Activated naive CD4-positive, alpha-beta T cell treated with anti-CD3 and anti-CD28 coated beads, Interleukin-2, amount 50 U/mL, for 72 hours (primary cell): Measurements from ENCODE around the gene RASGRP3. TPM values are rescaled to one million over a fixed set of nuclear protein-coding genes. Genes with fewer than 3 reads are reported as not detected.

Experiments used
- ATAC-seq, 2 donors: fragments of 150-1000 bp; cut with Tn5 transposase; 2 replicates each; pipeline ENCODE4 v1.10.0; 2021; ENCODE audit warnings: mild to moderate bottlenecking in 2 of 2, moderate library complexity in 2 of 2
- DNase-seq, 2 donors: peaks; one replicate each; pipeline ENCODE4 v3.0.0; 2021 to 2022; ENCODE audit warnings: low spot score in 2 of 2
- H3K27ac Mint-ChIP-seq, 2 donors: one replicate each; pipeline ENCODE4 v1.8.0; 2022; ENCODE audit warnings: mild to moderate bottlenecking in 2 of 2, mixed read lengths in 2 of 2
- H3K36me3 Mint-ChIP-seq, 2 donors: one replicate each; pipeline ENCODE4 v1.8.0; 2022; ENCODE audit warnings: mixed read lengths in 2 of 2
- H3K9me3 Mint-ChIP-seq, 2 donors: one replicate each; pipeline ENCODE4 v1.8.0; 2022; ENCODE audit warnings: mixed read lengths in 2 of 2
- total RNA-seq, 2 donors: library from RNA; stranded (reverse); gene quantifications; one replicate each; pipeline ENCODE4 v1.2.3, GENCODE V29; 2022

RASGRP3 gene
- total RNA-seq, 2 donors from 2014 or later = 2.5 to 2.8 TPM

GRCh38 chr2:33577084-33577483 lies 100.6 kb downstream of the RASGRP3 start:
- Mint-ChIP-seq H3K9me3 (no peaks in the 10 kb centered on the region), H3K27ac (no peak overlapping the region), H3K36me3 (peaks cover 1 to 7% of the 10 kb centered on the region in 2 donors)
- DNase-seq = no peak
- ATAC-seq = no peak

DNA sequence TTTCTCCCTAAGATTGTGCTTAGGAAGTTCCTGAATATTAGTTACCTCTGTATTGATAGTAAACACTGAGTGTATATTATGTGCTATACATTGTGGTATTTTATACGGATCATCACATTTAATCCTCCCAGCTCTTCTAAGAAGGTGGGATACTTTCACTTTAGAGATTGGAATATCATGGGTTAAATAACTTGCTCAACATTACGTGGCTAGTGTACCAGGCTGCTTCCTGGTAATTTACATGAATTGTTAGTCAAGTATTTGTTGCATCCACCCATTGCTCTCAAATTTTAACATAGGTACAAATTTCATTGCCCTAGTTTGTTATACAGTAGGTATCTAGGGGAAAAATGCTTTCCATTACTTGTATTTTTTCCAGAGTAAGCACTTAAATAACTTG lies 101.2 kb downstream of the RASGRP3 start:
- Mint-ChIP-seq H3K27ac (no peak overlapping the region), H3K36me3 (peaks cover 4 to 11% of the 10 kb centered on the region in 2 donors), H3K9me3 (no peaks in the 10 kb centered on the region)
- DNase-seq (no peak), ATAC-seq (no peak)

DNA sequence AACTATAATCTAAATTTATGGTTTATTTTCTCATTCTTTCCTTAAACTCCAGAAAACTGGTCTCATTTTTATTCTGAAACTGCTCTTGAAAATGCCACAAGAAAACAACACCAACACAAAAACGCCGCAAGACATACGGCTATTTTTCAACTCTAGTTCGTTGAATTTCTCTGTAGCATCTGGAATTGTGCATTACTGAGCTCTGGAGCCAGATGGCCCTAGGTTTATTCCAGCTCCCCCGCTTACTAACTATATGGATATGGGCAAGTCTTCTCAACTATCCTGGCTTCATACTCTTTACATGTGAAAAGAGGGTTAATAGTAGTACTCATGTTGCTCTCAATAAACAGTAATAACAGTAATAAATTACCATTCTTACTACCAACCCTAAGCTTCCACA lies 102.8 kb downstream of the RASGRP3 start:
- Mint-ChIP-seq H3K27ac (no peak overlapping the region), H3K36me3 (peaks cover 4 to 11% of the 10 kb centered on the region in 2 donors)
- no peak for ATAC-seq

GRCh38 chr2:33581872-33582271 lies 105.4 kb downstream of the RASGRP3 start:
- H3K27ac Mint-ChIP-seq = peak overlapping the region in 1 of 2 donors; percentile 66
- DNase-seq (no peak), ATAC-seq (no peak)
- H3K9me3 Mint-ChIP-seq = no peaks in the 10 kb centered on the region
- H3K36me3 Mint-ChIP-seq = peaks cover 4 to 18% of the 10 kb centered on the region in 2 donors

More for the DNA sequence above, 102.8 kb downstream of the RASGRP3 start:
- no peaks in the 10 kb centered on the region for H3K9me3 Mint-ChIP-seq
- DNase-seq = no peak

GRCh38 chr2:33583194-33583938 lies 106.9 kb downstream of the RASGRP3 start:
- ATAC-seq = no peak
- Mint-ChIP-seq H3K9me3 (no peaks in the 10 kb centered on the region), H3K36me3 (peaks cover 4 to 18% of the 10 kb centered on the region in 2 donors), H3K27ac (no peak overlapping the region)
- no peak for DNase-seq

GRCh38 chr2:33586766-33587165 lies 110.3 kb downstream of the RASGRP3 start:
- Mint-ChIP-seq H3K36me3 (peaks cover 4 to 13% of the 10 kb centered on the region in 2 donors), H3K27ac (no peak overlapping the region), H3K9me3 (no peaks in the 10 kb centered on the region)
- ATAC-seq (no peak), DNase-seq (no peak)

GRCh38 chr2:33588232-33588631 lies 111.8 kb downstream of the RASGRP3 start:
- no peak for ATAC-seq
- H3K27ac Mint-ChIP-seq = no peak overlapping the region
- no peaks in the 10 kb centered on the region for H3K9me3 Mint-ChIP-seq
- DNase-seq = no peak
- peaks cover 0 to 15% of the 10 kb centered on the region in 2 donors for H3K36me3 Mint-ChIP-seq

DNA sequence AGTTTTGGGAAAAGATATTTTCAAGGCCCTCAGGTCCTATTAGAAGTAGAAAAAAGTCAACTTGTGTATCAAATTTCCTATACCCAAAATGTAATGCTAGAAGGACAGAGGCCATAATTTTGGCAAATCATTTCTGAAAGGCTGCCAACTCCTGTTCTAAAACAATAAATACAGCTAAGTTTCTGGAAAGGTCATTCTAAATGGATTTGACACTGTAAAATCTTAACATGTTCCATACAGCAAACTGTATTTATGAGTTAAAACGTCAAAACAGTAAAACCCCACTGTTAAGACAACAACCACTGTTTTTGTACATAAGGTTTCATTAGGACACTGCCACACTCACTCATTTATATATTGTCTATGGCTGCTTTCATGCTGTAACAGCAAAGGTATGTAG lies 113.0 kb downstream of the RASGRP3 start:
- Mint-ChIP-seq H3K36me3 (peaks cover 0 to 23% of the 10 kb centered on the region in 2 donors), H3K9me3 (no peaks in the 10 kb centered on the region), H3K27ac (no peak overlapping the region)
- DNase-seq (no peak), ATAC-seq (no peak)

DNA sequence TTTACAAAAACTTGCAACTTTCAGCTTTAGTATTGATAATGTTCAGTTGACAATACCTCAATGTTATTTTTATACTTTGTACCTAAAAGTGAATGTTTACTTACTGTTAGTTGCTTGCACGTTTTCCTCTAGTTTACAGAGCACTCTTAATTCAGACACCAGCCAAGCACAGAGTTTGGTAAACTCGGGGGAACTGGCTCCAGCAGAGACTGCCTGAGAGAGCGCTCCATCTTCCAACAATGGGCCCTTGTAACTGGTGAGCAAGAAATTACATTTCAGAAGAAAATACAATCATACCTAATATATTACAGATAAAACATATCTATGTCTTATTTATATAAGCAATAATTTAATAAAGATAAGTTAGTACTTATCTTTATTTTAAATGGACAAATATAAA lies 118.9 kb downstream of the RASGRP3 start:
- Mint-ChIP-seq H3K36me3 (peaks cover 16 to 30% of the 10 kb centered on the region in 2 donors), H3K27ac (peak overlapping the region in 1 of 2 donors; percentile 29), H3K9me3 (no peaks in the 10 kb centered on the region)
- no peak for ATAC-seq
- no peak for DNase-seq

- ATAC-seq = no peak
- DNase-seq = no peak
- H3K27ac Mint-ChIP-seq = peak overlapping the region in 1 of 2 donors; percentile 99
Observed at GRCh38 chr2:33597026-33597425, 120.6 kb downstream of the RASGRP3 start.

DNA sequence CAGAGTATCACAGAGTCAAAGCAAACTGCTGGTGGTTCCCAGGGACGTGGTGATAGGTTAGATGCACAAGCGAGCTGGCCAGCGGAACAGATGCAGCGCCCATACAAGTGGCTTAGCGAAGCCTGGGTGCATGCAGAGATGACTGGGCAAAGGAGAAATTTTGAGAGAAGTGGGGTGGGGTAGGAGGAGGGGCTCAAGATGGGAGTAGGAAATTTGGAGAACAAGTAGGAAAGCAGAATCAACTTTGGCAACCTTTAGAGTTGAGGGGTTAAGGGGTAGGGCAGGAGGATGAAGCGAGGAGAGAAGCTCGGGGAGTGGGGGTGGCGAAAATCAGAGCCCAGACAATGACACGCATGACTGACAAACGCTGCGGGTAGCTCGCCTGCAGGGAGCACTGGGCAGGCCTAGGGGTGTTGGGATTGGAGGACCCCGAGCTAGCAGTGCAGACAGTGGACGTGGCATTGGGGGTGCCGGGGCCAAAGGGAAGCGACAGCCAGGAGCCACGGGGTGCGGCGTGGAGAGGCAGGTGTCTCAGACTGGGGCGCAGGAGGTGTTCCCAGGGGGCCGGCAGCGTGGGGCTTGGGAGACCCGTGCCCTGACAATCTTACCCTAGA lies 122.2 kb downstream of the RASGRP3 start:
- no peaks in the 10 kb centered on the region for H3K9me3 Mint-ChIP-seq
- peak overlapping the region; percentile 96 to 99 for H3K27ac Mint-ChIP-seq
- DNase-seq (peak; percentile 50 to 63), ATAC-seq (peak; percentile 61 to 65)
- peaks cover 16 to 18% of the 10 kb centered on the region in 2 donors for H3K36me3 Mint-ChIP-seq

More at GRCh38 chr2:33597026-33597425, 120.6 kb downstream of the RASGRP3 start:
- Mint-ChIP-seq H3K36me3 (peaks cover 16 to 30% of the 10 kb centered on the region in 2 donors), H3K9me3 (no peaks in the 10 kb centered on the region)

DNA sequence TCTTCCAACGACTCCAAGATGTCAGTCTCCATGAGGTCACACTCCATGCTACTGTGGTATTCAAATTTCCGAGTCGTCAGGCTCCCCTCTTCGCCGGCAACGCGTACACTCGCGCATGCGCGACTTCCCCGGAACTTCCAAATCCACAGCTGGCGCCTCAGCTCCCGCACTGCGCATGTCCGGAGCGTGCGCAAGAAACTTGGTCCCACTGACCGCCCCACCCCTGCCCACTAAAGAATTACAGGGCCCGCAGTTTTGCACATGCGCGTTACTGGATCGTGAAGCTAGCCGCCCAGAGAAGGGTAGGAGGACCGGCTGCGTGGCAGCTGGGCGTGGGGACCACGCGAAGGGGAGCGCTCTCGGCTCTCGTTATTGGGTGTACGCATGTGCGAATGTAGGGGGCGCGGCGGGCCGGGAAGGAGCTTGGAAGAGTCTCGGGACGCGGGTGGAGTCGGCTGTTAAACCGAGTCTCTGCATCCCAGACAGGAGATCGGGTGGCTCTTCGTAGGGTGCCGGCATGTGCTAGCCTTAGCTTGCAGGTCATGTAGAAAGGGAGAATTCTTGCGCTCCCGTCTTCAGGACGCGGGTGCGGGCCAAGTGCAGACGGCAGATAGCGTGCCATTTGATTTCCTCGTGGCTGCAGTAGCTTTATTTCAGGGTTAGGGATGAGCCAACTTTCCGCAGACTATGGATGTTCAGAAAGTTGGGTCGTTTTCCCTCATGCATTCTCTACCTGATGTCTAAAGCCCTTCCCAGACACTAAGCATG lies 122.9 kb downstream of the RASGRP3 start, which contains the start of gene FAM98A:
TSS of gene FAM98A (minus strand) at position 125 of the 768 bp plus-strand sequence. CDS start at position 47, 78 bp downstream.
- Mint-ChIP-seq H3K9me3 (no peaks in the 10 kb centered on the region), H3K36me3 (peaks cover 13 to 16% of the 10 kb centered on the region in 2 donors), H3K27ac (peak within 1 kb of the TSS; percentile 96 to 99)
- DNase-seq (peak; percentile 95 to 99), ATAC-seq (peak; percentile 86 to 91)

- no peak for ATAC-seq
- no peaks in the 10 kb centered on the region for H3K9me3 Mint-ChIP-seq
- DNase-seq = no peak
- peak overlapping the region; percentile 96 to 99 for H3K27ac Mint-ChIP-seq
- peaks cover 10 to 16% of the 10 kb centered on the region in 2 donors for H3K36me3 Mint-ChIP-seq
Observed at GRCh38 chr2:33599943-33600192, 123.4 kb downstream of the RASGRP3 start.

DNA sequence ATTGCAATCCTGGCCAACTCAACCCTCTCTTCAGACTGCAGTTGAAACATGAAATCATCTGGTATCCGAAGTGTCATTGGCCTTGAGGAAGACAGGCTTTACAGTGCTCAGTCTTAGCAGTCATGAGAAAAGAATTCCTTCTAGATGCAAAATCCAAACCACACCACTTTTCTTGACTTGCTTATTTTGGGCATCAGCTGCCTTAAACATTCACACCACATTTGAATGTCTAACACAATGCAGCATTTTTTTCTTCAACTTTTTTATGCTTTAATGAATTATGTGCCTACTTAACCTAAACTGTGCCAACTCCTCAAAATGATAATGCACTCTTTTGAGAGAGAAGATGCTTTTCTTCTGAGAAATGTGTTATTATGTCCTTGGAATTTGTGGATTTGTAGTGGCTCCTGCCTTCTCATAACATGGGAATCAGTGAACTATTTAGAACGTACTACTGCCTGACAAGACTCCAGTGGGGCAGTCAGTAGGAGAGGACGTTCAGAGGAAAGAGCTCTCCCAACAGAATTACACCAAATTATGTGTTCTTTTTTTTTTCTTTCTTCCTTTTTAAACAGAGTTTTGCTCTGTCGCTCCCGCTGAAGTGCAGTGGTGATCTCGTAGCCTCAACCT lies 125.9 kb downstream of the RASGRP3 start:
- H3K36me3 Mint-ChIP-seq = peaks cover 7 to 16% of the 10 kb centered on the region in 2 donors
- ATAC-seq (no peak), DNase-seq (no peak)
- H3K27ac Mint-ChIP-seq = no peak overlapping the region
- H3K9me3 Mint-ChIP-seq = no peaks in the 10 kb centered on the region

GRCh38 chr2:33603416-33603815 lies 127.0 kb downstream of the RASGRP3 start:
- ATAC-seq = no peak
- no peaks in the 10 kb centered on the region for H3K9me3 Mint-ChIP-seq
- no peak for DNase-seq
- no peak overlapping the region for H3K27ac Mint-ChIP-seq
- peaks cover 4 to 14% of the 10 kb centered on the region in 2 donors for H3K36me3 Mint-ChIP-seq

DNA sequence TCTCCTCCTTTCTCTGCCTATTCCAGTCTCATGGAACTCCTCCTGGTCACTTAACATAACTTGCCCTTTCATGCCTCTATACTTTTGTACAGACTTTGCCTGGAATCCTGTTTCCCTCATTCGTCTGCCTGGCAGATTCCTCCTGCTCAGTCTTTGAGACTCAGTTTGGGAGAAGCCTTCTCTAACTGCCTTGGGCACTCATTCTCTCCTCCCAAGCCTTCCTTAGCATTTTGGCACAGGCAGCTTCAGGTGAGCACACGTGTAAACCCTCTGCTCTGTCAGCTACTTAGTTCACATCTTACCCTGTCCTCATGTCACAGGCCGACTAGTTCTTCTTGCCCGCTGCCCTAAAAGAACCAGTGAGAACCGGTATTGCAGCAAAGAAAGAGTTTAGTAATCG lies 128.6 kb downstream of the RASGRP3 start:
- Mint-ChIP-seq H3K9me3 (no peaks in the 10 kb centered on the region), H3K36me3 (no peaks in the 10 kb centered on the region), H3K27ac (peak overlapping the region in 1 of 2 donors; percentile 26)
- DNase-seq (no peak), ATAC-seq (no peak)

- no peak for DNase-seq
- ATAC-seq = no peak
- Mint-ChIP-seq H3K36me3 (no peaks in the 10 kb centered on the region), H3K9me3 (no peaks in the 10 kb centered on the region), H3K27ac (no peak overlapping the region)
Observed at GRCh38 chr2:33606100-33606499, 129.7 kb downstream of the RASGRP3 start.
